Measurements from ENCODE around the gene JARID2. TPM values are rescaled to one million over a fixed set of nuclear protein-coding genes. Genes with fewer than 3 reads are reported as not detected.

The JARID2 gene
- total and polyA plus RNA-seq, 2 of the 13 experiments (the other 11 are each of a cell fraction or from before 2014, with no cell fraction given), result 7.5 to 10.3 TPM

DNA sequence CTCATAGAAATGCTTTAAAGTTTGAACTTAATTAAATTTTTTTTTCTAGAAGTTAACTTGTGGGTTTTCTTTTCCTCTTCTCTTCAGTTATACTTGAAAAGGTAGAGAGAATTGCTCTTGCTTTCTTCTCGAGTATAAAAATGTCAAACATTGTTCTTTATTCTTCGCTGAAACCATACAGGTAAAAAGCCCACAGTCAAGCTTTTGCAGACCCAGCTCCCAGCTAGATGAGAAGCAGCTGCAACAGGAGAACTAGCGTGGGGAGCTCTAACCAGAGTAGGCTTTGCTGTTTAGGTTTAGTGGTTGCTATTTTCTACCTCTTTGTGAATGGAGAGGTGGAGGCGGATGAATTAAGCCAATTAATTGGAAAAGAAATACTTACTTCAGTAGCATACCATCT lies 102.7 kb downstream of the JARID2 start:
- CTCF ChIA-PET (ENCODE audit: low intra/inter-chr PET ratio, low total read pairs), result no interaction called here
- no TSS peak for BruUV-seq (replicated peaks)

More for the DNA sequence above, 102.7 kb downstream of the JARID2 start:
- Histone ChIP-seq H3K9ac (ENCODE audit: insufficient read depth, low read depth, low read length) (no peak overlapping the region), H3K4me3 (replicated peaks in 1 of 3; ENCODE audit: insufficient read depth in 1 of 3, low read depth in 2 of 3, low read length in 3 of 3) (no peak overlapping the region), H3K79me2 (ENCODE audit: insufficient read depth, low read length) (peaks cover 40% of the 10 kb centered on the region), H3K4me1 (ENCODE audit: insufficient read depth, low read length) (no peaks in the 10 kb centered on the region), H3K27ac (ENCODE audit: extremely low read length, insufficient read depth, low read length) (no peak overlapping the region), H3K4me2 (ENCODE audit: low read depth, low read length) (no peak overlapping the region), H2AFZ (ENCODE audit: low read length) (no peak overlapping the region), H3K9me3 (ENCODE audit: low read length) (no peaks in the 10 kb centered on the region), H3K36me3 (replicated peaks in 1 of 2; ENCODE audit: control insufficient read depth in 1 of 2, insufficient read depth in 2 of 2, low read length in 2 of 2) (no peaks in the 10 kb centered on the region), H3K27me3 (ENCODE audit: control insufficient read depth in 1 of 2, insufficient read depth in 2 of 2, low read length in 2 of 2) (no peaks in the 10 kb centered on the region), H4K20me1 (ENCODE audit: insufficient read depth, low read length) (0 out of 2 replicates have a peak, but pooled peaks cover 2% of the 10 kb centered on the region)
- TF ChIP-seq ZNF24 (IDR thresholded peaks at IDR 0.05) (no peak), ZNF274 (CRISPR knock-in tag; IDR thresholded peaks at IDR 0.05) (no peak), NKX3-1 (CRISPR knock-in tag; IDR thresholded peaks at IDR 0.05) (no peak), HDAC2 (CRISPR knock-in tag; IDR thresholded peaks at IDR 0.05) (no peak), KLF6 (CRISPR knock-in tag; IDR thresholded peaks at IDR 0.05) (no peak), RXRB (CRISPR knock-in tag; IDR thresholded peaks at IDR 0.05; ENCODE audit: borderline replicate concordance) (no peak), TBL1XR1 (IDR thresholded peaks at IDR 0.05; ENCODE audit: borderline replicate concordance, low read length, partially characterized antibody) (no peak), ZFP37 (CRISPR knock-in tag; IDR thresholded peaks at IDR 0.05; ENCODE audit: borderline replicate concordance) (no peak), XBP1 (CRISPR knock-in tag; IDR thresholded peaks at IDR 0.05) (no peak), CBX5 (CRISPR knock-in tag; IDR thresholded peaks at IDR 0.05; ENCODE audit: borderline replicate concordance) (no peak), ZNF253 (CRISPR knock-in tag; IDR thresholded peaks at IDR 0.05; ENCODE audit: borderline replicate concordance) (no peak), ZNF704 (CRISPR knock-in tag; IDR thresholded peaks at IDR 0.05; ENCODE audit: borderline replicate concordance) (no peak), ZNF577 (CRISPR knock-in tag; IDR thresholded peaks at IDR 0.05; ENCODE audit: borderline replicate concordance, low read depth) (no peak)
- TF ChIP-seq, protein P1, sequence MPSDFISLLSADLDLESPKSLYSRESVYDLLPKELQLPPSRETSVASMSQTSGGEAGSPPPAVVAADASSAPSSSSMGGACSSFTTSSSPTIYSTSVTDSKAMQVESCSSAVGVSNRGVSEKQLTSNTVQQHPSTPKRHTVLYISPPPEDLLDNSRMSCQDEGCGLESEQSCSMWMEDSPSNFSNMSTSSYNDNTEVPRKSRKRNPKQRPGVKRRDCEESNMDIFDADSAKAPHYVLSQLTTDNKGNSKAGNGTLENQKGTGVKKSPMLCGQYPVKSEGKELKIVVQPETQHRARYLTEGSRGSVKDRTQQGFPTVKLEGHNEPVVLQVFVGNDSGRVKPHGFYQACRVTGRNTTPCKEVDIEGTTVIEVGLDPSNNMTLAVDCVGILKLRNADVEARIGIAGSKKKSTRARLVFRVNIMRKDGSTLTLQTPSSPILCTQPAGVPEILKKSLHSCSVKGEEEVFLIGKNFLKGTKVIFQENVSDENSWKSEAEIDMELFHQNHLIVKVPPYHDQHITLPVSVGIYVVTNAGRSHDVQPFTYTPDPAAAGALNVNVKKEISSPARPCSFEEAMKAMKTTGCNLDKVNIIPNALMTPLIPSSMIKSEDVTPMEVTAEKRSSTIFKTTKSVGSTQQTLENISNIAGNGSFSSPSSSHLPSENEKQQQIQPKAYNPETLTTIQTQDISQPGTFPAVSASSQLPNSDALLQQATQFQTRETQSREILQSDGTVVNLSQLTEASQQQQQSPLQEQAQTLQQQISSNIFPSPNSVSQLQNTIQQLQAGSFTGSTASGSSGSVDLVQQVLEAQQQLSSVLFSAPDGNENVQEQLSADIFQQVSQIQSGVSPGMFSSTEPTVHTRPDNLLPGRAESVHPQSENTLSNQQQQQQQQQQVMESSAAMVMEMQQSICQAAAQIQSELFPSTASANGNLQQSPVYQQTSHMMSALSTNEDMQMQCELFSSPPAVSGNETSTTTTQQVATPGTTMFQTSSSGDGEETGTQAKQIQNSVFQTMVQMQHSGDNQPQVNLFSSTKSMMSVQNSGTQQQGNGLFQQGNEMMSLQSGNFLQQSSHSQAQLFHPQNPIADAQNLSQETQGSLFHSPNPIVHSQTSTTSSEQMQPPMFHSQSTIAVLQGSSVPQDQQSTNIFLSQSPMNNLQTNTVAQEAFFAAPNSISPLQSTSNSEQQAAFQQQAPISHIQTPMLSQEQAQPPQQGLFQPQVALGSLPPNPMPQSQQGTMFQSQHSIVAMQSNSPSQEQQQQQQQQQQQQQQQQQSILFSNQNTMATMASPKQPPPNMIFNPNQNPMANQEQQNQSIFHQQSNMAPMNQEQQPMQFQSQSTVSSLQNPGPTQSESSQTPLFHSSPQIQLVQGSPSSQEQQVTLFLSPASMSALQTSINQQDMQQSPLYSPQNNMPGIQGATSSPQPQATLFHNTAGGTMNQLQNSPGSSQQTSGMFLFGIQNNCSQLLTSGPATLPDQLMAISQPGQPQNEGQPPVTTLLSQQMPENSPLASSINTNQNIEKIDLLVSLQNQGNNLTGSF (CRISPR knock-in tag; IDR thresholded peaks at IDR 0.05), result no peak
- TF ChIP-seq, protein P2, sequence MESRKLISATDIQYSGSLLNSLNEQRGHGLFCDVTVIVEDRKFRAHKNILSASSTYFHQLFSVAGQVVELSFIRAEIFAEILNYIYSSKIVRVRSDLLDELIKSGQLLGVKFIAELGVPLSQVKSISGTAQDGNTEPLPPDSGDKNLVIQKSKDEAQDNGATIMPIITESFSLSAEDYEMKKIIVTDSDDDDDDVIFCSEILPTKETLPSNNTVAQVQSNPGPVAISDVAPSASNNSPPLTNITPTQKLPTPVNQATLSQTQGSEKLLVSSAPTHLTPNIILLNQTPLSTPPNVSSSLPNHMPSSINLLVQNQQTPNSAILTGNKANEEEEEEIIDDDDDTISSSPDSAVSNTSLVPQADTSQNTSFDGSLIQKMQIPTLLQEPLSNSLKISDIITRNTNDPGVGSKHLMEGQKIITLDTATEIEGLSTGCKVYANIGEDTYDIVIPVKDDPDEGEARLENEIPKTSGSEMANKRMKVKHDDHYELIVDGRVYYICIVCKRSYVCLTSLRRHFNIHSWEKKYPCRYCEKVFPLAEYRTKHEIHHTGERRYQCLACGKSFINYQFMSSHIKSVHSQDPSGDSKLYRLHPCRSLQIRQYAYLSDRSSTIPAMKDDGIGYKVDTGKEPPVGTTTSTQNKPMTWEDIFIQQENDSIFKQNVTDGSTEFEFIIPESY (CRISPR knock-in tag; IDR thresholded peaks at IDR 0.05), result no peak
- TF ChIP-seq, protein P3, sequence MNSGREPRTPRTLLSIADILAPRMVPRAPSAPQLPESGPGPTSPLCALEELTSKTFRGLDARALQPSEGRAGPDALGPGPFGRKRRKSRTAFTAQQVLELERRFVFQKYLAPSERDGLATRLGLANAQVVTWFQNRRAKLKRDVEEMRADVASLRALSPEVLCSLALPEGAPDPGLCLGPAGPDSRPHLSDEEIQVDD (CRISPR knock-in tag; IDR thresholded peaks at IDR 0.05; ENCODE audit: borderline replicate concordance), result no peak
- 99% methylated on average over 4 of the region's 4 CpGs for WGBS (ENCODE audit: low lambda C conversion rate)
- in situ Hi-C loops (cut with HindIII; ENCODE audit: extremely low pct_ligation_motif_present, low pct_unique_long_range_greater_than_20kb) (no loop called here), intact Hi-C loops (cut with micrococcal nuclease; ENCODE audit: unreplicated experiment) (no loop called here)
- FAIRE-seq (no peak), ATAC-seq (no peak), DNase-seq (ENCODE audit: low spot score) (no peak)
- POLR2A ChIA-PET, result no interaction called here

All from HepG2 (cell line).